GM12878 (cell line): ENCODE results near the gene ZNF581. TPM values are rescaled to one million over a fixed set of nuclear protein-coding genes. Genes with fewer than 3 reads are reported as not detected.

ENCODE experiments used
- IKZF1 ChIP-seq: fragments of 450-650 bp; conservative IDR thresholded peaks from 2 replicates; pipeline ENCODE4 v1.6.1; 2017; ENCODE audit warnings: antibody characterized with exemption, mild to moderate bottlenecking
- IKZF2 ChIP-seq, 2 experiments: fragments of 450-650 bp; IDR thresholded peaks; 2 replicates each; pipeline ENCODE4 v1.6.1; 2017; ENCODE audit warnings: mild to moderate bottlenecking in 2 of 2, moderate library complexity in 2 of 2
- MAX ChIP-seq: IDR thresholded peaks from 2 replicates; pipeline ENCODE4 v1.6.1; 2012; ENCODE audit warnings: low read depth, low read length, improper control_type of control experiment
- MEF2B ChIP-seq: fragments of 450-650 bp; IDR thresholded peaks from 2 replicates; pipeline ENCODE4 v1.6.1; 2018; ENCODE audit warnings: mild to moderate bottlenecking, moderate library complexity; ENCODE audit not compliant: partially characterized antibody, poor library complexity, severe bottlenecking
- MTA3 ChIP-seq: IDR thresholded peaks from 2 replicates; pipeline ENCODE4 v1.6.1; 2012; ENCODE audit warnings: low read length, inconsistent platforms, borderline replicate concordance
- NR2C1 ChIP-seq: fragments of 450-650 bp; IDR thresholded peaks from 2 replicates; pipeline ENCODE4 v1.6.1; 2017; ENCODE audit warnings: antibody characterized with exemption, mild to moderate bottlenecking, moderate library complexity
- NR2C2 ChIP-seq: IDR thresholded peaks from 2 replicates; pipeline ENCODE4 v1.6.1; 2011; ENCODE audit warnings: borderline replicate concordance, low read depth; ENCODE audit not compliant: control insufficient read depth, insufficient read length
- RB1 ChIP-seq: fragments of 450-650 bp; formaldehyde crosslinking; IDR thresholded peaks from 2 replicates; pipeline ENCODE4 v1.6.1; 2017; ENCODE audit warnings: mild to moderate bottlenecking, borderline replicate concordance
- SPI1 ChIP-seq: IDR thresholded peaks from 2 replicates; pipeline ENCODE4 v1.6.1; 2011; ENCODE audit warnings: low read depth, mild to moderate bottlenecking, low read length, moderate library complexity, borderline replicate concordance; ENCODE audit not compliant: insufficient read depth
- TCF3 ChIP-seq: IDR thresholded peaks from 2 replicates; pipeline ENCODE4 v1.6.1; 2012; ENCODE audit warnings: low read depth, mild to moderate bottlenecking, low read length, borderline replicate concordance; ENCODE audit not compliant: insufficient read depth
- TCF7 ChIP-seq: IDR thresholded peaks from 2 replicates; pipeline ENCODE4 v1.6.1; 2014; ENCODE audit warnings: antibody characterized with exemption, borderline replicate concordance
- WRNIP1 ChIP-seq: IDR thresholded peaks from 2 replicates; pipeline ENCODE4 v1.6.1; 2011; ENCODE audit warnings: low read depth, low read length, improper control_type of control experiment, borderline replicate concordance
- ZNF274 ChIP-seq: IDR thresholded peaks from one replicate; pipeline ENCODE4 v1.8.0; 2011; ENCODE audit not compliant: insufficient read length, insufficient read depth
- ZNF592 ChIP-seq: fragments of 450-650 bp; IDR thresholded peaks from 2 replicates; pipeline ENCODE4 v1.6.1; 2017; ENCODE audit warnings: mild to moderate bottlenecking, moderate library complexity
- polyA plus RNA-seq, 11 experiments: library from polyadenylated mRNA; depleted of rRNA in 4 of 11; unstranded in 6 of 11; stranded (reverse) in 5 of 11; fragments of >200 nt; fragmentation: Nextera tagmentation in 4 of 11; fragmentation: Illumina TruSeq in 1 of 11; extraction: Ambion mirVana in 4 of 11; extraction: Trizol in 1 of 11; gene quantifications; 1 replicate in 1 of 11; 2 replicates in 10 of 11; pipeline versions ENCODE4 v1.2.1 to v1.2.3, GENCODE V29; 2011 to 2016; ENCODE audit warnings: inconsistent platforms in 2 of 11, missing spikeins in 2 of 11, low read depth in 1 of 11
- total RNA-seq, 4 experiments: library from RNA; depleted of rRNA in 3 of 4; stranded (reverse); fragments of >200 nt in 3 of 4; fragmentation: Illumina TruSeq in 1 of 4; extraction: Trizol in 1 of 4; gene quantifications; 2 replicates each; pipeline versions ENCODE4 v1.2.1 to v1.2.3, GENCODE V29; 2013 to 2021

The ZNF581 gene
- total and polyA plus RNA-seq, 10 of the 15 experiments (the other 5 are each of a cell fraction or from before 2014, with no cell fraction given): 4.7 to 45.4 (median 22.2) TPM

- TF ChIP-seq ZNF592 (no peak), MTA3 (no peak), SPI1 (no peak), MAX (no peak), TCF7 (no peak), NR2C1 (no peak), IKZF2 (IDR thresholded peaks at IDR 0.05) (no peak), MEF2B (no peak), WRNIP1 (no peak), NR2C2 (no peak), RB1 (no peak), IKZF1 (no peak), ZNF274 (no peak), TCF3 (no peak)
- TF ChIP-seq, all 136 proteins: peak for 0
These were observed 45.2 kb downstream of the ZNF581 start (continued) for GRCh38 chr19:55688422-55689218.
